IPS-11a (cell line): ENCODE measurements around the gene SUCNR1.
"Not testable (repeated sequence)": the region's sequence is repeated elsewhere in the genome, so short reads cannot be mapped to it uniquely, and the experiment has no call there.

Experiments
- H3K4me3 ChIP-seq: one replicate; pipeline ENCODE4 v1.5.1; 2013; ENCODE audit warnings: low read depth, low read length, control low read depth

Gene SUCNR1

GRCh38 chr3:151873398-151873797, at the start of gene SUCNR1:
Gene SUCNR1 (plus strand): TSS chr3:151873643. CDS start chr3:151879893, 6,250 bp downstream.
- no peak within 1 kb of the TSS for H3K4me3 ChIP-seq

- H3K4me3 ChIP-seq = no peak overlapping the region
These were observed 45.6 kb upstream of the SUCNR1 start for GRCh38 chr3:151827816-151828215.

- no peak overlapping the region for H3K4me3 ChIP-seq
These were observed 37.5 kb upstream of the SUCNR1 start for GRCh38 chr3:151835751-151836525.

GRCh38 chr3:151837057-151837456, 36.4 kb upstream of the SUCNR1 start:
- H3K4me3 ChIP-seq = no peak overlapping the region

GRCh38 chr3:151838574-151839312, 34.7 kb upstream of the SUCNR1 start:
- no peak overlapping the region for H3K4me3 ChIP-seq

GRCh38 chr3:151839313-151839631, 34.2 kb upstream of the SUCNR1 start:
- H3K4me3 ChIP-seq = no peak overlapping the region

GRCh38 chr3:151841801-151842200, 31.6 kb upstream of the SUCNR1 start:
- H3K4me3 ChIP-seq = no peak overlapping the region

- no peak overlapping the region for H3K4me3 ChIP-seq
These were observed 30.2 kb upstream of the SUCNR1 start for GRCh38 chr3:151843275-151843674.

- no peak overlapping the region for H3K4me3 ChIP-seq
These were observed 28.0 kb upstream of the SUCNR1 start for GRCh38 chr3:151845306-151845905.

GRCh38 chr3:151850065-151850464, 23.4 kb upstream of the SUCNR1 start:
- H3K4me3 ChIP-seq = not testable (repeated sequence)

GRCh38 chr3:151852074-151852811, 21.2 kb upstream of the SUCNR1 start:
- H3K4me3 ChIP-seq = no peak overlapping the region

GRCh38 chr3:151856118-151856517, 17.3 kb upstream of the SUCNR1 start:
- H3K4me3 ChIP-seq = no peak overlapping the region

GRCh38 chr3:151856641-151857040, 16.8 kb upstream of the SUCNR1 start:
- no peak overlapping the region for H3K4me3 ChIP-seq

- H3K4me3 ChIP-seq = no peak overlapping the region
These were observed 14.2 kb upstream of the SUCNR1 start for GRCh38 chr3:151859233-151859673.

- H3K4me3 ChIP-seq = no peak overlapping the region
These were observed 13.5 kb upstream of the SUCNR1 start for GRCh38 chr3:151859905-151860304.

- no peak overlapping the region for H3K4me3 ChIP-seq
These were observed 9.8 kb upstream of the SUCNR1 start for GRCh38 chr3:151863611-151864010.

- H3K4me3 ChIP-seq = no peak overlapping the region
These were observed 8.9 kb upstream of the SUCNR1 start for GRCh38 chr3:151864423-151865101.

- no peak overlapping the region for H3K4me3 ChIP-seq
These were observed 6.6 kb upstream of the SUCNR1 start for GRCh38 chr3:151866711-151867410.

- H3K4me3 ChIP-seq = no peak overlapping the region
These were observed 5.8 kb upstream of the SUCNR1 start for GRCh38 chr3:151867666-151868065.

GRCh38 chr3:151869181-151869580, 4.3 kb upstream of the SUCNR1 start:
- no peak overlapping the region for H3K4me3 ChIP-seq
